GM19467 (cell line): ENCODE results near the gene IL36G.

Experiments used
- ATAC-seq: cut with Tn5 transposase; IDR thresholded peaks from one replicate; pipeline ENCODE4 v1.9.1; 2021; ENCODE audit warnings: mild to moderate bottlenecking, moderate library complexity; ENCODE audit not compliant: unreplicated experiment

IL36G gene

GRCh38 chr2:113015655-113016054 lies 37.8 kb downstream of the IL36G start:
- ATAC-seq = no peak

GRCh38 chr2:113018509-113018908 lies 40.7 kb downstream of the IL36G start:
- ATAC-seq = no peak

DNA sequence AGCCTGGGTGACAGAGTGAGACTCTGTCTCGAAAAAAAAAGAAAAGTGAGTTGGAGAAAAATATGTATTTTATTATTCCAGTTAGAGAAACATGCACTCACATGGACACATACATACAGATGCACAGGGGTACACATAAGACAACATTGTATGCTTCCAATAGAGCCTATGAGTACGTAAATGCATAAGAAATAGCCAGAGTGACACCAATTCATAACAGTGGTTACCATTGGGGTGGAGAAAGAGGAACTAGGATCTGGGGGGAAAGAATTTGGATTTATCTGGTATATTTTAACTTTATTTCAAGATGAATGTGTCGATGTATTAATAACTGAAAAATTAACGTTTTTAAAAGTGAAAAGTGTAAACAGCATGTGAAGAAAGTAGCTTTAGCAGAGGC lies 43.5 kb downstream of the IL36G start:
- no peak for ATAC-seq

GRCh38 chr2:113024764-113025163 lies 47.0 kb downstream of the IL36G start:
- ATAC-seq = no peak

GRCh38 chr2:113025737-113026136 lies 47.9 kb downstream of the IL36G start:
- ATAC-seq = no peak

DNA sequence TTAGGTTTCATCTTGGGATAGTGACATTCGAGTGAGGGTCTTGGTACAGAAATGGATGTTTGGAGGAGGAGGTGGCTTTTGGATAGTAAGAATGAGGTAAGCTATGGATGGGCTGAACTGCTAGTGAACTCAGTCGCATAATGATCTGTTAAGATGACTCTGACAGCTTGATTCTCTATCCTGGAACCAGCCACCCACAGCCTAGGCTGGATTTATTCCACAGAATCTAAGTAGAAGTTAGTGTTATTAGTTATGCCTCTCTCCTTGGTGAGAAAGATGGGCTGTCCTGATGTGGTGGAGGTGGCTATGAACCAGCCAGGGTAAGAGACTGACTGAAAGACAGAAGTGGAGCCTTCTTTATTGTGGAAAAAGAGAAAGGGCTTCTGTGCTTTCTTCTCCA lies 49.9 kb downstream of the IL36G start:
- no peak for ATAC-seq

GRCh38 chr2:113028112-113028511 lies 50.3 kb downstream of the IL36G start:
- no peak for ATAC-seq

- no peak for ATAC-seq
Measured at GRCh38 chr2:113032737-113033136, 54.9 kb downstream of the IL36G start.

DNA sequence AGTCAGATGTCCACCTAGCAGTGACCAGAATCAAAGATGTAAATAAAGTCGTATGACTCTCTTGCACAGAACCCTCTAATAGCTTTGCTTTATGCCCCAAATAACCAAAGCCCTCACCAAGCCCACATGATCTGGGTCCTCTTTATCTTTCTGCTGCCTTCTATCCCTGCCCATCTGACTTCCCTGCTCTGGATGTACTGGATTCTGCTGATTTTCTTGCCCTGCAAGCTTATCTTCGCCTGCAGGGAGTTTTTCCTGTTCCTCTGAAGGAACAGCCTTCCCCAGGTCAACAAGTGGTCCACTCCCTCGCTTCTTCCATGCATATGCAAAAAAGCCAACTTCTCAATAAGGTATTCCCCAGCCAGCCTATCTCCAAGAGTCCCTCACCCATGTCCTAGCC lies 56.2 kb downstream of the IL36G start:
- no peak for ATAC-seq
